CD4-positive, alpha-beta T cell treated with Interleukin-10 for 1 hour (primary cell): ENCODE measurements around the gene JUP.

Experiments used
- DNase-seq: peaks from one replicate; pipeline ENCODE4 v3.0.0-alpha.2; 2020

Gene JUP

DNA sequence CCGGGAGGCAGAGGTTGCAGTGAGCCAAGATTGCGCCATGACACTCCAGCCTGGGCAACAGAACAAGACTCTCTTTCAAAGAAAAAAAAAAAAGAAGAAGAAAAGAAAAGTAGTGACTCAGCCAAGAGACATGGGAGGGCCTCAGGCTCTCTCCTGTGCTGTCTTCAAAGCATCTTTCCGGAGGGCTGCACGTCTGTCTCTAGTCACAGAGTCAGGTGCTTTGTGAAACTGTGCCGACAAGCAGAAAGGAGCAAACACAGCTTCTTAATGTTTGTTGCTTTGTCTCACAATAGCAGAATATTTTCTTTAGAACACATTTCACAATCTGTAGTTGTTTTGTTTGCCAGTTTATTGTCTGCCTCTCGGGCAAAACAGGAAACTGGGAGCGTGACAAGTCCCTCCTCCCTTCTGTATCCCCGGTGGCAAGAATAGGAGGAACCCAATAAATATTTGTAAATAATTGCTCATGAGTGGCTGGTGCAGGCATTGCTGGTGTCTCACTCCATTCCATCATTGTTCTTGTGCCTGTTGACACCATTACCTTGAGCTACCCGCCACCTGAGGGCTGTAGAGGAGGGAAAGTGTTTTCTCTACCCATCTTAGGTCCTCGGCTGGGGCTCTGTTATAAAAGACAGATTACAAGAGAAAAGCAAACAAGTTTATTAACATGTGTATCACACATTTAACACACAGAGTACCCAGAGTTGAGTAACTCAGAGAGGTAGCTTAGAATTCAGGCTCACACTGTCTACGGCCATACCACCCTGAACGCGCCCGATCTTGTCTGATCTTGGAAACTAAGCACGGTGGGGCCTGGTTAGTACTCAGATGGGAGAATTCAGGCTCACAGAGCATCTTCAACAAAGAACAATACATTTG lies 68.9 kb downstream of the JUP start:
- no peak for DNase-seq

DNA sequence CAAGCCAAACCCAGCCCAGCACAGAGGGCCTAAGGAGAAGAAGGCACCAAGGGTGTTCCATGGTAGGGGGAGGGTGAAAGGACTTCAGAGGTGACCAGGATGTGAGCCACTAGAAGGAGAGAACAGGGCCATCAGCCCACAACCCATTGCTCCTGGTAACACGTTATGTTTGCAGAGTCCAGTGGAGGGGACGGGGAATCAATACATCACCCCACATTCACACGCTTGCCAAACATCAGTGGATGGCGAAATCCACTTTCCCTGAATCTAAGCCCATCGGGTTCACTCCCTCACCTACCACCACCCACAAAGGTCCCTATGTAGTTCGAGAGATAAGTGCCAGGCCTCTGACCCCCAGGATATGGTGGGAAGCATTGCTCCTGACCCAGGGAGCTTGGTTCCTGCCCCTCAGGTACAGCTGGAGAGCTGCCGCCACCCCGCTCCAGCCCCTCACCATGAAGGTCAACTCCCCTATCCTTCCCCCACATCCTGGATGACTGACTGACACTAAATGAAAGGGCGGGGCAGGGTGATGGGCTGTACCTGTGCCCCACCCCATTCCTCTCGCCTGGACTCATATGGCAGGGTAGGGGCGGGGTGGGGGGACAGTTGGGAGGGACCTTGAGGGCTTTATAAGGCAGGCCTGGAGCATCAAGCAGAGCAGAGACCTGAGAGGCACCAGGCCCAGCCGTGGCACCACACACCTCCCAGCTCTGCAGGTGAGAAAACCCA lies 74.7 kb downstream of the JUP start, which contains the start of gene GAST:
GAST (plus strand) TSS at position 663 of the 732 bp plus-strand sequence. CDS start 3,106 bp downstream, outside the sequence.
- DNase-seq: no peak

DNA sequence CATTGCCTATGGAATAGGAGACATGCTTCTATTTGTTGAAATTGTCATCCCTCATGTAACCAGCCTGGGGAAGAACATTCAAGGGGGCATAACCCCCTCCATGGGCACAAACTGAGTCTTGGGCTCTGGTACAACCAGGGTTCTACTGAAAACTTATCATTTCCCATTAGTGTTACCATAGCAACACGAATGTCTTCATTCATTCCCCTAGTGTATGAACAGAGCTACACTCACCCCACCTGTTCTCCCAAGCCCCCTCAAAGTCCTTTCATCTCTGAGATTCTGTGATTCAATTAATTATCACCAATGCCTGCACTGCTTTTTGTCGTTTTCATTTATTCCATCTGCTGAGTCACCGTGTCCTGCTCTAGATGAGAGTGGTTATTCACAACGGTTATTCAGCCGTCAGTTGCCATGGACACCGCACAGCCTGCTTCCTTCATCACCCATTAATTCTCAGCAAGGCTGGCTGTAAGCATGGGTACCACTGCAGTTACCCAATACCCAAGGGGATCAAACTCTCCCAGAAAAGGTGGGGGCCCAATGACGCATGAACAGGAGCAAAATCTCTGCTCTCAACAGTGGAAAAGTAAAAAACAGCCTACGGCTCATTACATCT lies 75.9 kb downstream of the JUP start:
- no peak for DNase-seq

DNA sequence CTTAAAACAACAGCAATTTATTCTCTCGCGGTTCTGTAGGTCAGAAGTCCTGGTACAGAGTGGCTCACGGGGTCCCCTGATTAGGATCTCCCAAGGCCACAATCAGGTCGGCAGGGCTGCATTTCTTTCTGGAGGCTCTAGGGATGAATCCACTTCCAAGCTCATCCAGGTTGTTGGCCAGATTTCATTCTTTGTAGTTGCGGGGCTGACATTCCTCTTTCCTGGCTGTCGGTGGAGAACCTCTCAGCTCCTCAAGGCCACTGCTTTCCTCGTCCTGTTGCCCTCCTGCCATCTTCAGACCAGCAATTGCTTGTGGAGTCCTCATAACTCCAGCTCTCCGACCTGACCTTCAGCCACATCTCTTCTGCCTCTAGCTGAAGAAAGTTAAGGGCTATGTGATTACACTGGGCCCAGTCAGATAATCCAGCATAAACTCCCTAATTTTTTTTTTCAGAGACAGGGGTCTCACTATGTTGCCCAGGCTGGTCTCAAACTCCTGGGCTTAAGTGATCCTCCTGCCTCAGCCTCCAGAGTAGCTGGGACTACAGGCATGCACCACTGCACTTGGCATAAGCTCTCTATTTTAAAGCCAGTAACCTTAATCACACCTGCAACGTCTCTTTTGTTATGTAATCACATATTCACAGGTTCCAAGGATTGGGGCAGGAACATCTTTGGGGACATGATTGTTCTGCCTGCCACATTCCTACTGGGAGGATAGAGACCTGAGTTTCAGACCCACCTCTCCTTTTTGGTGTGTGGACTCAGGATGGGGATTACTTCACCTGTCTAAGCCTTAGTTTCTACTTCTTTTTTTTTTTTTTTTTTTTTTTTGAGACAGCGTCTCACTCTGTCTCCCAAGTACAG lies 78.5 kb downstream of the JUP start:
- DNase-seq: no peak

DNA sequence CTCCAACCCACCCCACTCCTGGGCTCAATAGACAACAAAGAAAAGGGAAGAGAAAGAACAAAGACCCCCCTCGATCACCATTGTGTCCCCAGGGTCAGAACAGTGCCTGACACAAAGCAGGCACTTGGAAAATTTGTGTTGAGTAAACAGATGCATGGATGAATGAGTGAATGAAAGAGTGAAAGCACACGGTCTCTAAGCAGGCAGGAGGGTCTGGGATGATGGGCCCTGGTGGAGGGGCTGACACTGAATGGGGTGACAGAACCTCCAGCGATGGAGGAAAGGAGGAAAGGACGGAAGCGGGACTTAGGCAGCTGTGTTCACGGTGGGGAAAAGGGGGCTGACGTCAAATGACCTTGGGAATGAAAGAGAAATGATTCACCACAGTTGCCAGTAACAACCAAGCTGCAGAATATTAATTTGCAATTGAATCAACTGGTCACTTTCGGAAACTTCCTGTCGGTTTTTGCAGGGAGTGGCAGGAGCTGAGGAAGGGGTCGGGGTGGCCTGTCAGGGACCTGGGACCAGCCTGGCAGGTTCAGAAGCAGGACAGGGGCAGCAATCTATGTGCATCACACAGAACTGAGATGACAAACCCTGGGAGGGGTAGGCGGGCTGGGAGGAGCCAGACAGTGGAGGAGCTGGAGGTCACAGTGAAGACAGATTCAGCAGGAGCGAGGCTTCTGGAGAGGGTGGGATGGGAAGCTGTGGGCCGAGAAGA lies 81.1 kb downstream of the JUP start:
- no peak for DNase-seq
